Neural cell (in vitro differentiated cells): ENCODE measurements around the gene FOXL3. TPM values are rescaled to one million over a fixed set of nuclear protein-coding genes. Genes with fewer than 3 reads are reported as not detected.

Experiments used
- H2AFZ ChIP-seq: fragments of 200-600, 300-800 bp; sonication (generic), shearing (Covaris generic); 2 replicates; pipeline ENCODE4 v1.6.0; 2014; ENCODE audit warnings: low read depth, mild to moderate bottlenecking, antibody characterized with exemption, low read length, moderate library complexity
- H3F3A ChIP-seq: fragments of 200-600 bp; shearing (Covaris generic); 2 replicates; pipeline ENCODE4 v1.6.1; 2016; ENCODE audit warnings: mild to moderate bottlenecking, moderate library complexity, mixed read lengths, antibody characterized with exemption, low read length; ENCODE audit not compliant: insufficient read depth, poor library complexity, severe bottlenecking
- H3K27ac ChIP-seq: fragments of 200-600, 300-800 bp; sonication (generic), shearing (Covaris generic); 2 replicates; pipeline ENCODE4 v1.5.1; 2014; ENCODE audit warnings: mild to moderate bottlenecking, low read length, moderate library complexity
- H3K27me3 ChIP-seq: fragments of 300-800, 200-600 bp; sonication (generic), shearing (Covaris generic); 2 replicates; pipeline ENCODE4 v1.6.0; 2014; ENCODE audit warnings: mild to moderate bottlenecking, low read depth, low read length, moderate library complexity; ENCODE audit not compliant: insufficient read depth
- H3K36me3 ChIP-seq: fragments of 300-800, 200-600 bp; sonication (generic), shearing (Covaris generic); 2 replicates; pipeline ENCODE4 v1.5.1; 2014; ENCODE audit warnings: mild to moderate bottlenecking, antibody characterized with exemption, low read length, moderate library complexity; ENCODE audit not compliant: insufficient read depth
- H3K4me2 ChIP-seq: fragments of 300-800, 200-600 bp; sonication (generic), shearing (Covaris generic); 2 replicates; pipeline ENCODE4 v1.6.0; 2014; ENCODE audit warnings: mild to moderate bottlenecking, low read length
- H3K4me3 ChIP-seq: fragments of 300-800, 200-600 bp; sonication (generic), shearing (Covaris generic); 2 replicates; pipeline ENCODE4 v1.5.1; 2014; ENCODE audit warnings: mild to moderate bottlenecking, low read length, moderate library complexity
- H3K79me2 ChIP-seq: fragments of 200-600 bp; shearing (Covaris generic); replicated peaks from 2 replicates; pipeline ENCODE4 v1.6.0; 2014; ENCODE audit warnings: mild to moderate bottlenecking, low read length, moderate library complexity; ENCODE audit not compliant: insufficient read depth
- H3K9ac ChIP-seq: fragments of 300-800, 200-600 bp; sonication (generic), shearing (Covaris generic); 2 replicates; pipeline ENCODE4 v1.6.1; 2016; ENCODE audit warnings: mild to moderate bottlenecking, low read length, mixed read lengths
- H3K9me2 ChIP-seq: fragments of 200-600 bp; shearing (Covaris generic); 2 replicates; pipeline ENCODE4 v1.6.1; 2016; ENCODE audit warnings: mild to moderate bottlenecking, low read length, mixed read lengths; ENCODE audit not compliant: insufficient read depth
- H3K9me3 ChIP-seq: fragments of 200-600, 300-800 bp; sonication (generic), shearing (Covaris generic); 2 replicates; pipeline ENCODE4 v1.6.1; 2016; ENCODE audit warnings: mild to moderate bottlenecking, mixed run types, low read length, moderate library complexity, mixed read lengths
- H4K20me1 ChIP-seq: fragments of 200-600 bp; shearing (Covaris generic); 2 replicates; pipeline ENCODE4 v1.6.1; 2016; ENCODE audit warnings: mild to moderate bottlenecking, mixed run types; ENCODE audit not compliant: insufficient read depth
- EP300 ChIP-seq: fragments of 450-650 bp; conservative IDR thresholded peaks from 2 replicates; pipeline ENCODE4 v1.6.1; 2014; ENCODE audit warnings: antibody characterized with exemption, mild to moderate bottlenecking, moderate library complexity; ENCODE audit not compliant: poor library complexity, severe bottlenecking
- EZH2 ChIP-seq: fragments of 200-600, 300-800 bp; shearing (Covaris generic), sonication (generic); IDR thresholded peaks from 2 replicates; pipeline ENCODE4 v1.6.1; 2014; ENCODE audit warnings: antibody characterized with exemption, low read length, borderline replicate concordance, mild to moderate bottlenecking; ENCODE audit not compliant: insufficient read depth, poor library complexity, severe bottlenecking
- MXI1 ChIP-seq: fragments of 450-650 bp; conservative IDR thresholded peaks from 2 replicates; pipeline ENCODE4 v1.6.1; 2014; ENCODE audit warnings: antibody characterized with exemption, mild to moderate bottlenecking; ENCODE audit not compliant: poor library complexity, severe bottlenecking
- POLR2AphosphoS5 ChIP-seq: IDR thresholded peaks from 2 replicates; pipeline ENCODE4 v1.6.1; 2012
- RAD21 ChIP-seq: fragments of 450-650 bp; conservative IDR thresholded peaks from 2 replicates; pipeline ENCODE4 v1.6.1; 2014; ENCODE audit warnings: antibody characterized with exemption, mild to moderate bottlenecking, moderate library complexity
- SMC3 ChIP-seq: fragments of 450-650 bp; conservative IDR thresholded peaks from 2 replicates; pipeline ENCODE4 v1.6.1; 2014; ENCODE audit warnings: antibody characterized with exemption, mild to moderate bottlenecking, moderate library complexity; ENCODE audit not compliant: poor library complexity
- TAF1 ChIP-seq: IDR thresholded peaks from 2 replicates; pipeline ENCODE4 v1.6.1; 2012; ENCODE audit warnings: low read depth
- polyA plus RNA-seq: library from polyadenylated mRNA; depleted of rRNA; stranded (reverse); fragments of >200 nt; gene quantifications from 2 replicates; pipeline ENCODE4 v1.2.3, GENCODE V29; 2014
- TF ChIP-seq, protein P1 (sequence below): fragments of 450-650 bp; IDR thresholded peaks from 2 replicates; pipeline ENCODE4 v1.5.1; 2014; ENCODE audit warnings: antibody characterized with exemption, mild to moderate bottlenecking, moderate library complexity; ENCODE audit not compliant: poor library complexity, severe bottlenecking
- TF ChIP-seq, protein P2 (sequence below): IDR thresholded peaks from 2 replicates; pipeline ENCODE4 v1.6.1; 2012; ENCODE audit warnings: borderline replicate concordance

FOXL3 gene
- polyA plus RNA-seq, 1 donor from 2014 or later: not detected

DNA sequence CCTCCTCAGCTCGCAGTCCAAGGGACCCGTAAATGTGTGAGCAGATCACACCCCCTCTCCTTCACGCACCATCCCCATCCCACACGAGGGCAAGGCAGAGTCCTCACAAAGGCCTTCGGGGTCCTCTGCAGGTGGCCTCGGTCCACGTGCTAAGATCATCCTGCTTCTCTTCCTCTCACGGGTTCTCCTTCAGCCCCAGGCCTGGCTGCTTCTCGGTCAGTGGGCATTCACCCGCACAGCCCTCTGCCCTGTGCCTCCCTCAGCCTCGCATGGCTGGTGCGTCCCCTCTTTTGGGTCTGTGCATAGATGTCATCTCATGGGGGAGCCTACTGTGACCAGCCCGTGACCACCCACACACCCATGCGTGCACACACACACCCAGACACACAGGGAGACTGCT lies 17.3 kb upstream of the FOXL3 start:
- Histone ChIP-seq H4K20me1 (no peaks in the 10 kb centered on the region), H3K27ac (no peak overlapping the region), H3K9me3 (peaks cover 11% of the 10 kb centered on the region), H3K9ac (no peak overlapping the region), H3K27me3 (no peaks in the 10 kb centered on the region), H3K4me3 (no peak overlapping the region), H3K9me2 (no peaks in the 10 kb centered on the region), H3K36me3 (no peaks in the 10 kb centered on the region), H3F3A (no peaks in the 10 kb centered on the region), H3K79me2 (no peaks in the 10 kb centered on the region), H3K4me2 (no peak overlapping the region), H2AFZ (no peak overlapping the region)
- no peak for TF ChIP-seq EP300
- TF ChIP-seq TAF1: no peak
- no peak for TF ChIP-seq SMC3
- TF ChIP-seq, protein P1, sequence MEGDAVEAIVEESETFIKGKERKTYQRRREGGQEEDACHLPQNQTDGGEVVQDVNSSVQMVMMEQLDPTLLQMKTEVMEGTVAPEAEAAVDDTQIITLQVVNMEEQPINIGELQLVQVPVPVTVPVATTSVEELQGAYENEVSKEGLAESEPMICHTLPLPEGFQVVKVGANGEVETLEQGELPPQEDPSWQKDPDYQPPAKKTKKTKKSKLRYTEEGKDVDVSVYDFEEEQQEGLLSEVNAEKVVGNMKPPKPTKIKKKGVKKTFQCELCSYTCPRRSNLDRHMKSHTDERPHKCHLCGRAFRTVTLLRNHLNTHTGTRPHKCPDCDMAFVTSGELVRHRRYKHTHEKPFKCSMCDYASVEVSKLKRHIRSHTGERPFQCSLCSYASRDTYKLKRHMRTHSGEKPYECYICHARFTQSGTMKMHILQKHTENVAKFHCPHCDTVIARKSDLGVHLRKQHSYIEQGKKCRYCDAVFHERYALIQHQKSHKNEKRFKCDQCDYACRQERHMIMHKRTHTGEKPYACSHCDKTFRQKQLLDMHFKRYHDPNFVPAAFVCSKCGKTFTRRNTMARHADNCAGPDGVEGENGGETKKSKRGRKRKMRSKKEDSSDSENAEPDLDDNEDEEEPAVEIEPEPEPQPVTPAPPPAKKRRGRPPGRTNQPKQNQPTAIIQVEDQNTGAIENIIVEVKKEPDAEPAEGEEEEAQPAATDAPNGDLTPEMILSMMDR: no peak
- TF ChIP-seq POLR2AphosphoS5: no peak
- TF ChIP-seq EZH2: no peak
- no peak for TF ChIP-seq RAD21
- TF ChIP-seq, protein P2, sequence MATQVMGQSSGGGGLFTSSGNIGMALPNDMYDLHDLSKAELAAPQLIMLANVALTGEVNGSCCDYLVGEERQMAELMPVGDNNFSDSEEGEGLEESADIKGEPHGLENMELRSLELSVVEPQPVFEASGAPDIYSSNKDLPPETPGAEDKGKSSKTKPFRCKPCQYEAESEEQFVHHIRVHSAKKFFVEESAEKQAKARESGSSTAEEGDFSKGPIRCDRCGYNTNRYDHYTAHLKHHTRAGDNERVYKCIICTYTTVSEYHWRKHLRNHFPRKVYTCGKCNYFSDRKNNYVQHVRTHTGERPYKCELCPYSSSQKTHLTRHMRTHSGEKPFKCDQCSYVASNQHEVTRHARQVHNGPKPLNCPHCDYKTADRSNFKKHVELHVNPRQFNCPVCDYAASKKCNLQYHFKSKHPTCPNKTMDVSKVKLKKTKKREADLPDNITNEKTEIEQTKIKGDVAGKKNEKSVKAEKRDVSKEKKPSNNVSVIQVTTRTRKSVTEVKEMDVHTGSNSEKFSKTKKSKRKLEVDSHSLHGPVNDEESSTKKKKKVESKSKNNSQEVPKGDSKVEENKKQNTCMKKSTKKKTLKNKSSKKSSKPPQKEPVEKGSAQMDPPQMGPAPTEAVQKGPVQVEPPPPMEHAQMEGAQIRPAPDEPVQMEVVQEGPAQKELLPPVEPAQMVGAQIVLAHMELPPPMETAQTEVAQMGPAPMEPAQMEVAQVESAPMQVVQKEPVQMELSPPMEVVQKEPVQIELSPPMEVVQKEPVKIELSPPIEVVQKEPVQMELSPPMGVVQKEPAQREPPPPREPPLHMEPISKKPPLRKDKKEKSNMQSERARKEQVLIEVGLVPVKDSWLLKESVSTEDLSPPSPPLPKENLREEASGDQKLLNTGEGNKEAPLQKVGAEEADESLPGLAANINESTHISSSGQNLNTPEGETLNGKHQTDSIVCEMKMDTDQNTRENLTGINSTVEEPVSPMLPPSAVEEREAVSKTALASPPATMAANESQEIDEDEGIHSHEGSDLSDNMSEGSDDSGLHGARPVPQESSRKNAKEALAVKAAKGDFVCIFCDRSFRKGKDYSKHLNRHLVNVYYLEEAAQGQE: no peak
- TF ChIP-seq MXI1: no peak

DNA sequence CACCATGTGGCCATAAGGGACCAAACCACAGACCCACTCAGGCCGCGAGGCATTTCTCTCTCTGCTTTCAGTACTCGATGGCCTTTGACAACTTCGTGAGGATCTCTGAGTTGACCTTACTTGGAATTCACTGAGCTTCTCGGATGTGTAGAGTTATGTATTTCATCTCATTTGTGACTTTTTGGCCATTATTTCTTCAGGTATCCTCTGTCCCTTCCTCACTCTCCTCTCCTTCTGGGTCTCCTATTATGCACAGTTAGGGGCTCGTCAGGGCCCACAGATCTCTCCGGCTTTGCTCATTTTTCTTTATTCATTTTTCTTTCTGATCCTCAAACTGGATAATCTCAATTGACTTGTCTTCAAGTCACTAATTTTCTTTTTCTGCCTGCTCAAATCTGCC lies 16.6 kb upstream of the FOXL3 start:
- TF ChIP-seq, protein P1: no peak
- TF ChIP-seq RAD21: no peak
- no peak for TF ChIP-seq POLR2AphosphoS5
- no peak for TF ChIP-seq MXI1
- no peak for TF ChIP-seq SMC3
- TF ChIP-seq, protein P2: no peak
- H3K27ac ChIP-seq: no peak overlapping the region
- no peak overlapping the region for H3K4me2 ChIP-seq
- no peaks in the 10 kb centered on the region for H3K9me2 ChIP-seq
- no peak overlapping the region for H3K4me3 ChIP-seq
- H3K36me3 ChIP-seq: no peaks in the 10 kb centered on the region
- no peak overlapping the region for H3K9ac ChIP-seq
- no peaks in the 10 kb centered on the region for H3K27me3 ChIP-seq
- H2AFZ ChIP-seq: no peak overlapping the region
- H4K20me1 ChIP-seq: no peaks in the 10 kb centered on the region
- H3K79me2 ChIP-seq: no peaks in the 10 kb centered on the region
- H3K9me3 ChIP-seq: peaks cover 11% of the 10 kb centered on the region
- H3F3A ChIP-seq: no peaks in the 10 kb centered on the region
